CD14-positive monocyte (primary cell): ENCODE results near the gene SYNE2. TPM values are rescaled to one million over a fixed set of nuclear protein-coding genes. Genes with fewer than 3 reads are reported as not detected.

Experiments
- DNase-seq, 3 donors: peaks; one replicate each; pipeline ENCODE4 v3.0.0-alpha.2; 2011 to 2022
- H2AFZ ChIP-seq: 2 replicates; pipeline ENCODE4 v1.6.0; 2012; ENCODE audit warnings: mild to moderate bottlenecking, low read depth, low read length, inconsistent platforms; ENCODE audit not compliant: insufficient read depth, poor library complexity, severe bottlenecking
- H3K27ac ChIP-seq, 2 donors: 1 replicate in 1 of 2; 2 replicates in 1 of 2; pipeline ENCODE4 v1.5.1; 2012 to 2013; ENCODE audit warnings: low read length in 2 of 2, control low read depth in 1 of 2, inconsistent platforms in 1 of 2, low read depth in 1 of 2, mild to moderate bottlenecking in 1 of 2
- H3K27me3 ChIP-seq, 2 donors: one replicate each; pipeline versions ENCODE4 v1.6.0 to v1.6.1; 2011 to 2013; ENCODE audit warnings: low read length in 2 of 2; ENCODE audit not compliant: control insufficient read depth in 2 of 2, insufficient read depth in 2 of 2
- H3K36me3 ChIP-seq, 2 donors: replicated peaks in 1 of 2; 1 replicate in 1 of 2; 2 replicates in 1 of 2; pipeline versions ENCODE4 v1.5.1 to v1.6.1; 2012 to 2013; ENCODE audit warnings: low read length in 2 of 2, control low read depth in 1 of 2, inconsistent platforms in 1 of 2, mild to moderate bottlenecking in 1 of 2; ENCODE audit not compliant: insufficient read depth in 2 of 2, control insufficient read depth in 1 of 2
- H3K4me1 ChIP-seq, 2 donors: 1 replicate in 1 of 2; 2 replicates in 1 of 2; pipeline versions ENCODE4 v1.5.1 to v1.6.1; 2012 to 2013; ENCODE audit warnings: low read length in 2 of 2, control low read depth in 1 of 2, inconsistent platforms in 1 of 2, mild to moderate bottlenecking in 1 of 2, moderate library complexity in 1 of 2; ENCODE audit not compliant: insufficient read depth in 2 of 2, control insufficient read depth in 1 of 2
- H3K4me2 ChIP-seq: replicated peaks from 2 replicates; pipeline ENCODE3; 2012; ENCODE audit warnings: low read length, moderate library complexity, mild to moderate bottlenecking; ENCODE audit not compliant: poor library complexity, severe bottlenecking; ENCODE audit errors: extremely low read depth
- H3K4me3 ChIP-seq, 3 experiments: fragments of 200-600 bp in 1 of 3; sonication (generic) in 1 of 3; replicated peaks in 1 of 3; 1 replicate in 2 of 3; 2 replicates in 1 of 3; pipeline ENCODE4 v1.5.1; 2011 to 2013; ENCODE audit warnings: low read length in 3 of 3, mild to moderate bottlenecking in 3 of 3, control low read depth in 2 of 3, low read depth in 2 of 3, inconsistent platforms in 1 of 3, moderate library complexity in 1 of 3
- H3K79me2 ChIP-seq: 2 replicates; pipeline ENCODE4 v1.6.0; 2012; ENCODE audit warnings: mild to moderate bottlenecking, control low read depth, inconsistent platforms, low read length, moderate library complexity; ENCODE audit not compliant: insufficient read depth
- H3K9ac ChIP-seq: 2 replicates; pipeline ENCODE4 v1.6.0; 2017; ENCODE audit warnings: low read length, mild to moderate bottlenecking; ENCODE audit not compliant: insufficient read depth, poor library complexity, severe bottlenecking
- H3K9me3 ChIP-seq, 2 donors: replicated peaks in 1 of 2; 1 replicate in 1 of 2; 2 replicates in 1 of 2; pipeline versions ENCODE4 v1.5.1 to v1.6.1; 2012 to 2013; ENCODE audit warnings: low read length in 2 of 2, control low read depth in 1 of 2; ENCODE audit not compliant: control insufficient read depth in 1 of 2, insufficient read depth in 1 of 2
- H4K20me1 ChIP-seq: 2 replicates; pipeline ENCODE4 v1.6.0; 2012; ENCODE audit warnings: mild to moderate bottlenecking, low read length, control low read depth, moderate library complexity; ENCODE audit not compliant: insufficient read depth
- H3K27ac Mint-ChIP-seq, 7 donors: one replicate each; pipeline ENCODE4 v1.8.0; 2020; ENCODE audit warnings: mild to moderate bottlenecking in 7 of 7, mixed read lengths in 7 of 7, moderate library complexity in 6 of 7, inconsistent platforms in 2 of 7
- H3K27me3 Mint-ChIP-seq, 3 donors: one replicate each; pipeline ENCODE4 v1.8.0; 2021 to 2022; ENCODE audit warnings: low read depth in 3 of 3, mild to moderate bottlenecking in 3 of 3, mixed read lengths in 3 of 3, moderate library complexity in 3 of 3, inconsistent platforms in 1 of 3
- H3K36me3 Mint-ChIP-seq, 2 donors: one replicate each; pipeline ENCODE4 v1.8.0; 2020; ENCODE audit warnings: mixed read lengths in 2 of 2, inconsistent platforms in 1 of 2, mild to moderate bottlenecking in 1 of 2
- H3K4me1 Mint-ChIP-seq: one replicate; pipeline ENCODE4 v1.8.0; 2020; ENCODE audit warnings: mild to moderate bottlenecking, mixed read lengths
- H3K4me3 Mint-ChIP-seq, 2 donors: one replicate each; pipeline ENCODE4 v1.8.0; 2020; ENCODE audit warnings: mild to moderate bottlenecking in 2 of 2, mixed read lengths in 2 of 2, moderate library complexity in 1 of 2
- H3K9me3 Mint-ChIP-seq, 7 donors: one replicate each; pipeline ENCODE4 v1.8.0; 2020 to 2022; ENCODE audit warnings: mixed read lengths in 7 of 7, mild to moderate bottlenecking in 6 of 7, moderate library complexity in 6 of 7, inconsistent platforms in 2 of 7
- WGBS: methylation state at CpG from one replicate; pipeline ENCODE4 v1.1.5; 2013; ENCODE audit warnings: missing lambda C conversion rate; ENCODE audit not compliant: insufficient coverage; 5-methylcytosine and 5-hydroxymethylcytosine counted together
- intact Hi-C, 2 donors: fragments of 100-400 bp; cut with micrococcal nuclease; formaldehyde crosslinking; loops; one replicate each; pipeline versions ENCODE4 v1.15.0 to v1.15.1; 2023
- polyA plus RNA-seq, 3 donors: library from polyadenylated mRNA; depleted of rRNA in 1 of 3; unstranded in 2 of 3; stranded (reverse) in 1 of 3; fragments of 300-500 nt in 2 of 3; fragments of >200 nt in 1 of 3; fragmentation: Illumina TruSeq in 2 of 3; gene quantifications; 1 replicate in 2 of 3; 2 replicates in 1 of 3; pipeline ENCODE4 v1.2.3, GENCODE V29; 2012 to 2021
- TF ChIP-seq, protein P1 (sequence below): fragments of 200-600 bp; IDR thresholded peaks from one replicate; pipeline ENCODE4 v1.8.0; 2022; ENCODE audit warnings: antibody characterized with exemption, mild to moderate bottlenecking

SYNE2 gene
- polyA plus RNA-seq, 3 donors = 0.06 to 0.46 (median 0.44) TPM

DNA sequence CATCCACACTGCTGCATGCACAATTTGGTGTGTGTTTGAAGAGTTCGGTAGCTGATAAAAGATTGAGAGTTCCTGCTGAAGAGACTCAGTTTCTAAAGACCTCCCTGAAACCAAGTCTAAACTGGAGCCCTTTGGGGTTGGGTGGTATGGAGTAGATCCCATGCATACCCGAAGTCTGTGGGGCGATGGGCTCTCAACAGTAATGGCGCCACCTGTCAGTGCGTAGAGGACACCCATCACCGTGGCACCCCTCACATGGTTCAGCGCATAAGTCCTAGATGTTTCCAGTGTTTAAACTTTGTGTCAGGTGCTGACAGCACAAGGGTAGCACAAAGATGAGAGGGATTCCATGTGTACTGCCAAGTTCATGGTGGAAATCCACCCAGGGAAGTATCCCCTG is 355.5 kb downstream of the SYNE2 start:
- intact Hi-C loops = no loop called here
- Mint-ChIP-seq H3K27ac (no peak overlapping the region), H3K27me3 (peaks cover 2 to 10% (median 7%) of the 10 kb centered on the region in 3 donors), H3K9me3 (no peaks in the 10 kb centered on the region), H3K4me1 (no peaks in the 10 kb centered on the region), H3K36me3 (no peaks in the 10 kb centered on the region), H3K4me3 (no peak overlapping the region)
- Histone ChIP-seq H3K27me3 (no peaks in the 10 kb centered on the region), H3K4me3 (no peak overlapping the region), H3K9me3 (no peaks in the 10 kb centered on the region), H3K36me3 (no peaks in the 10 kb centered on the region), H3K4me2 (no peak overlapping the region), H3K4me1 (no peaks in the 10 kb centered on the region), H2AFZ (no peak overlapping the region), H4K20me1 (no peaks in the 10 kb centered on the region), H3K79me2 (no peaks in the 10 kb centered on the region), H3K9ac (no peak overlapping the region), H3K27ac (no peak overlapping the region)
- 100% methylated on average over 3 of the region's 7 CpGs for WGBS
- DNase-seq = no peak
- TF ChIP-seq, protein P1, sequence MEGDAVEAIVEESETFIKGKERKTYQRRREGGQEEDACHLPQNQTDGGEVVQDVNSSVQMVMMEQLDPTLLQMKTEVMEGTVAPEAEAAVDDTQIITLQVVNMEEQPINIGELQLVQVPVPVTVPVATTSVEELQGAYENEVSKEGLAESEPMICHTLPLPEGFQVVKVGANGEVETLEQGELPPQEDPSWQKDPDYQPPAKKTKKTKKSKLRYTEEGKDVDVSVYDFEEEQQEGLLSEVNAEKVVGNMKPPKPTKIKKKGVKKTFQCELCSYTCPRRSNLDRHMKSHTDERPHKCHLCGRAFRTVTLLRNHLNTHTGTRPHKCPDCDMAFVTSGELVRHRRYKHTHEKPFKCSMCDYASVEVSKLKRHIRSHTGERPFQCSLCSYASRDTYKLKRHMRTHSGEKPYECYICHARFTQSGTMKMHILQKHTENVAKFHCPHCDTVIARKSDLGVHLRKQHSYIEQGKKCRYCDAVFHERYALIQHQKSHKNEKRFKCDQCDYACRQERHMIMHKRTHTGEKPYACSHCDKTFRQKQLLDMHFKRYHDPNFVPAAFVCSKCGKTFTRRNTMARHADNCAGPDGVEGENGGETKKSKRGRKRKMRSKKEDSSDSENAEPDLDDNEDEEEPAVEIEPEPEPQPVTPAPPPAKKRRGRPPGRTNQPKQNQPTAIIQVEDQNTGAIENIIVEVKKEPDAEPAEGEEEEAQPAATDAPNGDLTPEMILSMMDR = no peak

DNA sequence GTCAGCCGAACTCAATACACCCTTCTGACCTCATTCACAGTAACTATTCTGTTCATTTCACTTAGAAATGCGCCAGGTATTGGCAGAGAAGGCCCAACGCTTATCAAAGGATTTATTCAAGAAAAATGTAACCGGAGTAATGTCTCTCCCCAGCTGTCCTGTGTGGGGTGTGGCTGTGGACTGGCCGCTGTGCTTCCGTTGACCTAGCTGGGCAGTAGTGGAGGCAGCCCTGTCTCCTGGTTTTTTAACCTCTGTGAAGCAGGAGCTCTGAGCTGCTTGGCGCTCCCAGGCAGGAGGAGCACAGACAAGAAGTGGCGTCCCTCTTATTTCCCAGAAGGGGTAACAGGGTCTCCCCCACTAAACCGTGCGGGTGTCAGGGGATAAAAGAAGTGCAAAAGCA is 356.2 kb downstream of the SYNE2 start:
- intact Hi-C loops = no loop called here
- Mint-ChIP-seq H3K27me3 (peaks cover 2 to 7% (median 7%) of the 10 kb centered on the region in 3 donors), H3K36me3 (no peaks in the 10 kb centered on the region), H3K4me3 (no peak overlapping the region), H3K4me1 (no peaks in the 10 kb centered on the region), H3K27ac (no peak overlapping the region), H3K9me3 (no peaks in the 10 kb centered on the region)
- Histone ChIP-seq H3K4me1 (no peaks in the 10 kb centered on the region), H3K79me2 (no peaks in the 10 kb centered on the region), H4K20me1 (no peaks in the 10 kb centered on the region), H3K27me3 (no peaks in the 10 kb centered on the region), H3K4me2 (no peak overlapping the region), H3K36me3 (no peaks in the 10 kb centered on the region), H3K27ac (no peak overlapping the region), H2AFZ (no peak overlapping the region), H3K9me3 (no peaks in the 10 kb centered on the region), H3K4me3 (no peak overlapping the region), H3K9ac (no peak overlapping the region)
- TF ChIP-seq, protein P1 = no peak
- DNase-seq = no peak
- WGBS = 7% methylated on average over 2 of the region's 10 CpGs
